Upper lobe of right lung (tissue), 1 donor: Measurements from ENCODE around the gene NPS. TPM values are rescaled to one million over a fixed set of nuclear protein-coding genes. Genes with fewer than 3 reads are reported as not detected.

ENCODE experiments used
- ATAC-seq: fragments of 200-7000 bp; cut with Tn5 transposase; one replicate; pipeline ENCODE4 v1.9.1; 2020; ENCODE audit warnings: mild to moderate bottlenecking, moderate library complexity
- DNase-seq: peaks from one replicate; pipeline ENCODE4 v3.0.0-alpha.2; 2020
- H3K27ac ChIP-seq: fragments of 200-600 bp; one replicate; pipeline ENCODE4 v1.8.0; 2022
- H3K27me3 ChIP-seq: fragments of 200-600 bp; one replicate; pipeline ENCODE4 v1.8.0; 2022; ENCODE audit warnings: mild to moderate bottlenecking
- H3K36me3 ChIP-seq: fragments of 200-600 bp; one replicate; pipeline ENCODE4 v1.8.0; 2022
- H3K4me1 ChIP-seq: fragments of 200-600 bp; one replicate; pipeline ENCODE4 v1.8.0; 2022
- H3K4me3 ChIP-seq: fragments of 200-600 bp; one replicate; pipeline ENCODE4 v1.8.0; 2022; ENCODE audit warnings: mild to moderate bottlenecking
- H3K9me3 ChIP-seq: fragments of 200-600 bp; one replicate; pipeline ENCODE4 v1.8.0; 2022
- CTCF ChIP-seq: fragments of 200-600 bp; IDR thresholded peaks from one replicate; pipeline ENCODE4 v1.8.0; 2022; ENCODE audit warnings: antibody characterized with exemption
- intact Hi-C: fragments of 100-400 bp; cut with DNase I; formaldehyde crosslinking; loops from one replicate; pipeline ENCODE4 v1.11.0; 2022
- total RNA-seq: library from RNA; stranded (reverse); fragmentation: NEBNext Ultra II Directional; extraction: Animal tissue kit (Norgen Biotek cat#: 25700); gene quantifications from one replicate; pipeline ENCODE4 v1.2.1, GENCODE V29; 2021
- donor health status: DM: no; HTN: yes; CAD: no; lungs with severe emphysema.

NPS gene
- total RNA-seq, 1 donor from 2014 or later, result not detected

GRCh38 chr10:127577376-127578258 is 28.5 kb downstream of the NPS start:
- TF ChIP-seq CTCF, result peak; percentile 15
- peak; percentile 54 for ATAC-seq
- Histone ChIP-seq H3K9me3 (no peaks in the 10 kb centered on the region), H3K4me3 (no peak overlapping the region), H3K4me1 (peaks cover 8% of the 10 kb centered on the region), H3K27ac (no peak overlapping the region), H3K27me3 (no peaks in the 10 kb centered on the region), H3K36me3 (no peaks in the 10 kb centered on the region)
- intact Hi-C loops, result no loop called here
- DNase-seq, result no peak

GRCh38 chr10:127578259-127578960 is 29.3 kb downstream of the NPS start:
- peak; percentile 45 for ATAC-seq

DNA sequence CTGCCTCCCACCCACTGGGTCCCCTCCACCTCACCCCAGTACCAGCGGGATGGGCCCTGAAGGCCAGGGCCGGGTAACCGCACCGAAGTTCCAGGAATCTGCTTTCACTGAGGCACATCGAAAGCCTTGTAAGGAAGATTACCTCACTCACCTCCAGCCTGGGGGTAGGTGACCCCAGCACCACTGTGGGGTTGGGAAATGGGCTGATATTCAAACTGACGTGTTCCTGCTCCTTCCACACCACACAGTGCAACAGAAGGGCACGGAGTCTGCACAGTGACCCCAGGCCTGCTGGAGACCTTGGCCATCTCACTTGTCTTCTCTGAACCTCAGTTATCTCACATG is 29.8 kb downstream of the NPS start:
- H3K27me3 ChIP-seq, result no peaks in the 10 kb centered on the region
- TF ChIP-seq CTCF, result no peak
- DNase-seq (no peak), ATAC-seq (peak; percentile 36)
- peaks cover 8% of the 10 kb centered on the region for H3K4me1 ChIP-seq
- no peak overlapping the region for H3K27ac ChIP-seq
- no peak overlapping the region for H3K4me3 ChIP-seq
- H3K36me3 ChIP-seq, result no peaks in the 10 kb centered on the region
- H3K9me3 ChIP-seq, result no peaks in the 10 kb centered on the region
- intact Hi-C loops, result no loop called here

More at GRCh38 chr10:127578259-127578960, 29.3 kb downstream of the NPS start:
- no peak for TF ChIP-seq CTCF
- Histone ChIP-seq H3K27me3 (no peaks in the 10 kb centered on the region), H3K9me3 (no peaks in the 10 kb centered on the region), H3K4me1 (peaks cover 8% of the 10 kb centered on the region), H3K4me3 (no peak overlapping the region), H3K27ac (no peak overlapping the region), H3K36me3 (no peaks in the 10 kb centered on the region)
- no peak for DNase-seq
- intact Hi-C loops, result no loop called here

DNA sequence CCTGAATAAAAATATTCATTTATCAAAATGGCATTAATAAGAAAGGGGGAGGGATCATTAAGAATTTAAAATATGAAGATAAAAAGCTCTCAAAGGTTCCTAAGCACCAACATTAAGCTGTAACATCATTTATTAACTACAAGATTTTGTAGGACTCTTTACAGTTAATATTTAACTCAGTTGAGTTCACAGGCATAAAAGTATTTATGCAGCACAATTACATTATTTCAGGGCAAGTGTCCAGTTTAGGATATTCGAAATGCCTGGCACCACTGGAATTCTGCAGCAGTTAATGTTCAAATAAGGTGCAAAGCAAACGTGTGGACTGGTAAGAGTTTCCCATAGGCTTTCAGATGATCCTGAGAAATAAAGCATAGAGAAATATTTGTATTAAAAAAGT is 30.5 kb downstream of the NPS start:
- H3K4me1 ChIP-seq, result peaks cover 8% of the 10 kb centered on the region

DNA sequence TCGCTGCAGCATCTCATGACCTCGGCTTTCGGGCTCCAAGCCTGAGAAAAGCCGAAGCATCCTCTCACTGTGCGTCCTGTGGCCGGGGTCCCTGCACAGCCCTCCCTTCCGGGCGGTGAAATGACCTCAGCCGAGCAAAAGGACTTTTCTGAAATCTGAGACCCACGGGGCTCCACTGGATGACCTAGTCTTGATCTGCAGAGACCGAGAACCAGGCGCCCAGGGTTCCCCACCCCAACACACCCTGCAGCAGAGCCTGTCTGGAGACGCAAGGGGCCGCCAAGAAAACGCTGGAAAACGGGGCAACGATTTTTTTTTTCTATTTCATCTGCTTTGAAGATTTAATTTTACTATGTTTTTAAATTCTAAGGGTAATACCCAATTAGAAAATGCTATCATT is 31.7 kb downstream of the NPS start:
- Histone ChIP-seq H3K27me3 (no peaks in the 10 kb centered on the region), H3K4me1 (peaks cover 8% of the 10 kb centered on the region), H3K27ac (no peak overlapping the region), H3K36me3 (no peaks in the 10 kb centered on the region), H3K4me3 (no peak overlapping the region), H3K9me3 (no peaks in the 10 kb centered on the region)
- intact Hi-C loops, result no loop called here
- DNase-seq (no peak), ATAC-seq (no peak)
- TF ChIP-seq CTCF, result no peak

More for the DNA sequence above, 30.5 kb downstream of the NPS start:
- Histone ChIP-seq H3K36me3 (no peaks in the 10 kb centered on the region), H3K9me3 (no peaks in the 10 kb centered on the region), H3K4me3 (no peak overlapping the region), H3K27me3 (no peaks in the 10 kb centered on the region), H3K27ac (no peak overlapping the region)
- peak; percentile 52 for ATAC-seq
- TF ChIP-seq CTCF, result no peak
- DNase-seq, result no peak
- intact Hi-C loops, result no loop called here
